Fibroblast of lung (primary cell): Measurements from ENCODE around the gene MICAL3. TPM values are rescaled to one million over a fixed set of nuclear protein-coding genes. Genes with fewer than 3 reads are reported as not detected.

Experiments
- DNase-seq, 2 donors: peaks; one replicate each; pipeline versions ENCODE4 v3.0.0 to v3.0.0-alpha.2; 2010; ENCODE audit warnings: low read depth in 2 of 2
- H2AFZ ChIP-seq: 2 replicates; pipeline ENCODE4 v1.5.1; 2012; ENCODE audit warnings: low read length, control low read depth, inconsistent platforms
- H3K27ac ChIP-seq: 2 replicates; pipeline ENCODE4 v1.5.1; 2011; ENCODE audit warnings: low read length, control low read depth; ENCODE audit not compliant: insufficient read depth
- H3K27me3 ChIP-seq: 2 replicates; pipeline ENCODE4 v1.5.1; 2011; ENCODE audit warnings: mild to moderate bottlenecking, low read length; ENCODE audit not compliant: control insufficient read depth, insufficient read depth
- H3K36me3 ChIP-seq: 2 replicates; pipeline ENCODE4 v1.5.1; 2011; ENCODE audit warnings: low read length; ENCODE audit not compliant: control insufficient read depth, insufficient read depth
- H3K4me1 ChIP-seq: 2 replicates; pipeline ENCODE4 v1.5.1; 2011; ENCODE audit warnings: low read length; ENCODE audit not compliant: control insufficient read depth, insufficient read depth; ENCODE audit errors: extremely low read depth
- H3K4me2 ChIP-seq: 2 replicates; pipeline ENCODE4 v1.5.1; 2011; ENCODE audit warnings: low read length, control low read depth; ENCODE audit not compliant: insufficient read depth; ENCODE audit errors: extremely low read depth
- H3K4me3 ChIP-seq, 4 experiments: fragments of 200-600 bp in 1 of 4; sonication (generic) in 1 of 4; replicated peaks in 1 of 4; 2 replicates each; pipeline ENCODE4 v1.5.1; 2011 to 2016; ENCODE audit warnings: low read length in 4 of 4, low read depth in 3 of 4, mild to moderate bottlenecking in 3 of 4, control low read depth in 2 of 4, inconsistent platforms in 1 of 4, mixed read lengths in 1 of 4; ENCODE audit not compliant: insufficient read depth in 1 of 4; ENCODE audit errors: control extremely low read depth in 1 of 4
- H3K79me2 ChIP-seq: 2 replicates; pipeline ENCODE4 v1.5.1; 2012; ENCODE audit warnings: mild to moderate bottlenecking, low read length, inconsistent platforms; ENCODE audit not compliant: control insufficient read depth, insufficient read depth
- H3K9ac ChIP-seq: 2 replicates; pipeline ENCODE4 v1.5.1; 2011; ENCODE audit warnings: mild to moderate bottlenecking, low read length, control low read depth; ENCODE audit not compliant: insufficient read depth
- H3K9me3 ChIP-seq: 2 replicates; pipeline ENCODE4 v1.5.1; 2012; ENCODE audit warnings: low read depth, low read length; ENCODE audit not compliant: control insufficient read depth, insufficient read depth
- H4K20me1 ChIP-seq: 2 replicates; pipeline ENCODE4 v1.5.1; 2011; ENCODE audit warnings: low read length; ENCODE audit not compliant: control insufficient read depth, insufficient read depth; ENCODE audit errors: extremely low read depth
- CTCF ChIP-seq, 2 donors: IDR thresholded peaks in 1 of 2; conservative IDR thresholded peaks in 1 of 2; 1 replicate in 1 of 2; 2 replicates in 1 of 2; pipeline ENCODE4 v1.5.1; 2011 to 2012; ENCODE audit warnings: low read length in 2 of 2, control low read depth in 1 of 2, inconsistent platforms in 1 of 2, low read depth in 1 of 2, mild to moderate bottlenecking in 1 of 2
- EZH2 ChIP-seq: IDR thresholded peaks from 2 replicates; pipeline ENCODE4 v1.5.1; 2012; ENCODE audit warnings: low read length, control low read depth, mild to moderate bottlenecking; ENCODE audit errors: missing control alignments
- polyA plus RNA-seq, 2 donors: library from polyadenylated mRNA; depleted of rRNA in 1 of 2; stranded (reverse) in 1 of 2; unstranded in 1 of 2; fragments of >200 nt; gene quantifications; 2 replicates each; pipeline ENCODE4 v1.2.1, GENCODE V29; 2011 to 2012; ENCODE audit warnings: missing spikeins in 1 of 2
- total RNA-seq: library from RNA; depleted of rRNA; stranded (reverse); fragments of >200 nt; gene quantifications from 2 replicates; pipeline ENCODE4 v1.2.1, GENCODE V29; 2014

MICAL3 gene
- total and polyA plus RNA-seq, 2 donors (not counting 1 experiment from before 2014, with no cell fraction given): 10.8 to 22.6 TPM

GRCh38 chr22:17836992-17837742 is 187.2 kb downstream of the MICAL3 start:
- Histone ChIP-seq H3K79me2 (no peaks in the 10 kb centered on the region), H3K9me3 (no peaks in the 10 kb centered on the region), H3K4me2 (no peak overlapping the region), H3K4me3 (no peak overlapping the region), H3K9ac (no peak overlapping the region), H3K27ac (no peak overlapping the region), H2AFZ (no peak overlapping the region), H3K36me3 (peaks cover 2% of the 10 kb centered on the region), H4K20me1 (no peaks in the 10 kb centered on the region), H3K27me3 (no peaks in the 10 kb centered on the region), H3K4me1 (no peaks in the 10 kb centered on the region)
- TF ChIP-seq EZH2: no peak
- TF ChIP-seq CTCF (conservative IDR thresholded peaks at IDR 0.05 in 1 of 2, IDR thresholded peaks at IDR 0.05 in 1 of 2; ENCODE audit: low read depth in 1 of 2, low read length in 2 of 2): no peak
- no peak for DNase-seq

- H3K9me3 ChIP-seq: no peaks in the 10 kb centered on the region
- H3K27ac ChIP-seq: no peak overlapping the region
- H3K9ac ChIP-seq: no peak overlapping the region
- no peaks in the 10 kb centered on the region for H3K4me1 ChIP-seq
- no peak overlapping the region for H2AFZ ChIP-seq
- TF ChIP-seq EZH2 (no peak), CTCF (conservative IDR thresholded peaks at IDR 0.05 in 1 of 2, IDR thresholded peaks at IDR 0.05 in 1 of 2; ENCODE audit: low read depth in 1 of 2, low read length in 2 of 2) (no peak)
- no peak overlapping the region for H3K4me2 ChIP-seq
- no peaks in the 10 kb centered on the region for H3K79me2 ChIP-seq
- peaks cover 2% of the 10 kb centered on the region for H3K36me3 ChIP-seq
- no peaks in the 10 kb centered on the region for H3K27me3 ChIP-seq
- no peaks in the 10 kb centered on the region for H4K20me1 ChIP-seq
- H3K4me3 ChIP-seq: no peak overlapping the region
- no peak for DNase-seq
Measured at GRCh38 chr22:17835256-17835655, 189.1 kb downstream of the MICAL3 start.

- Histone ChIP-seq H2AFZ (no peak overlapping the region), H3K4me3 (no peak overlapping the region), H3K4me1 (no peaks in the 10 kb centered on the region), H3K9me3 (no peaks in the 10 kb centered on the region), H3K79me2 (no peaks in the 10 kb centered on the region), H3K4me2 (no peak overlapping the region), H3K27me3 (no peaks in the 10 kb centered on the region), H3K36me3 (peaks cover 2% of the 10 kb centered on the region), H3K27ac (no peak overlapping the region), H3K9ac (no peak overlapping the region), H4K20me1 (no peaks in the 10 kb centered on the region)
- no peak for TF ChIP-seq CTCF (conservative IDR thresholded peaks at IDR 0.05 in 1 of 2, IDR thresholded peaks at IDR 0.05 in 1 of 2; ENCODE audit: low read depth in 1 of 2, low read length in 2 of 2)
- no peak for TF ChIP-seq EZH2
- no peak for DNase-seq
Measured at GRCh38 chr22:17833489-17833888, 190.9 kb downstream of the MICAL3 start.
